Measurements from ENCODE around the gene KRTAP5-1. TPM values are rescaled to one million over a fixed set of nuclear protein-coding genes. Genes with fewer than 3 reads are reported as not detected.

Gene KRTAP5-1
- total and polyA plus RNA-seq, 10 of the 15 experiments (the other 5 are each of a cell fraction or from before 2014, with no cell fraction given) = not detected

- intact Hi-C loops (cut with micrococcal nuclease; ENCODE audit: unreplicated experiment) (no loop called here), in situ Hi-C loops (cut with MboI) (no loop called here)
- DNase-seq (ENCODE audit: low read depth, low spot score) (no peak), FAIRE-seq (no peak), ATAC-seq (no peak)
- H3K27ac ChIP-seq (ENCODE audit: control insufficient read depth, insufficient read depth) = no peak overlapping the region
- H4K20me1 ChIP-seq (ENCODE audit: control insufficient read depth, insufficient read depth) = no peaks in the 10 kb centered on the region
- ChIA-PET CTCF (no interaction called here), POLR2A (no interaction called here), RAD21 (ENCODE audit: unreplicated experiment) (no interaction called here), SMC1A (ENCODE audit: uncharacterized antibody, unreplicated experiment) (interaction anchor here (1.7 kb wide), 1 partner anchor 29 kb away, joined by 4 read pairs; no protein-coding TSS in a partner anchor)
- BruUV-seq (replicated peaks) = no TSS peak
- peaks cover 0 to 5% of the 10 kb centered on the region in 2 experiments; a peak in 2 of 4 replicates for H3K27me3 ChIP-seq (replicated peaks in 1 of 2; ENCODE audit: control insufficient read depth in 2 of 2, insufficient read depth in 2 of 2, low read length in 1 of 2)
- no peak overlapping the region for H3K9ac ChIP-seq (ENCODE audit: control insufficient read depth, insufficient read depth, low read length)
- no peaks in the 10 kb centered on the region for H3K9me3 ChIP-seq (replicated peaks; ENCODE audit: control insufficient read depth, insufficient read depth, low read length)
- no peaks in the 10 kb centered on the region for H3K36me3 ChIP-seq (ENCODE audit: control insufficient read depth in 2 of 2, insufficient read depth in 2 of 2, low read length in 1 of 2)
- no peak overlapping the region for H3K4me3 ChIP-seq
- H3K4me2 ChIP-seq (ENCODE audit: control insufficient read depth, insufficient read depth) = no peak overlapping the region
- H3K4me1 ChIP-seq (ENCODE audit: control insufficient read depth, insufficient read depth, low read length) = no peaks in the 10 kb centered on the region
- no peak overlapping the region for H2AFZ ChIP-seq (ENCODE audit: control insufficient read depth, low read depth, low read length)
- H3K79me2 ChIP-seq (ENCODE audit: control insufficient read depth, insufficient read depth, low read length) = no peaks in the 10 kb centered on the region
- 52% methylated on average over 9 of the region's 9 CpGs for WGBS (ENCODE audit: insufficient coverage, insufficient replicate concordance, low lambda C conversion rate, missing lambda C conversion rate)
- TF ChIP-seq MLLT1 (IDR thresholded peaks at IDR 0.05) = no peak
- TF ChIP-seq CREB1 (IDR thresholded peaks at IDR 0.05; ENCODE audit: low read depth) = no peak
- TF ChIP-seq HDGF (IDR thresholded peaks at IDR 0.05) = no peak
- TF ChIP-seq RBBP5 (conservative IDR thresholded peaks at IDR 0.05) = no peak
- TF ChIP-seq ZNF384 (IDR thresholded peaks at IDR 0.05; ENCODE audit: borderline replicate concordance, low read depth, low read length) = no peak
- TF ChIP-seq ZNF687 (IDR thresholded peaks at IDR 0.05) = no peak
- TF ChIP-seq CBX3 (IDR thresholded peaks at IDR 0.05; ENCODE audit: borderline replicate concordance, low read depth) = no peak
- TF ChIP-seq STAT3 (IDR thresholded peaks at IDR 0.05; ENCODE audit: low read depth, low read length) = no peak
- TF ChIP-seq HDAC2 (IDR thresholded peaks at IDR 0.05) = no peak
- TF ChIP-seq NKRF (conservative IDR thresholded peaks at IDR 0.05) = no peak
- no peak for TF ChIP-seq CHD2 (IDR thresholded peaks at IDR 0.05; ENCODE audit: borderline replicate concordance, low read depth, low read length)
- no peak for TF ChIP-seq BCLAF1 (IDR thresholded peaks at IDR 0.05)
- TF ChIP-seq IKZF2 (IDR thresholded peaks at IDR 0.05) = no peak
- TF ChIP-seq ZBED1 (IDR thresholded peaks at IDR 0.05; ENCODE audit: borderline replicate concordance) = no peak
- TF ChIP-seq SREBF1 (IDR thresholded peaks at IDR 0.05; ENCODE audit: low read length) = no peak
Measured at GRCh38 chr11:1623716-1624115, 38.6 kb upstream of the KRTAP5-1 start.
